DND-41 (cell line): ENCODE measurements around the gene SLC12A8.

Source experiments
- ATAC-seq: fragments of 200-7000 bp; cut with Tn5 transposase; 3 replicates; pipeline ENCODE4 v1.9.1; 2021; ENCODE audit warnings: low read depth; ENCODE audit not compliant: insufficient read depth
- DNase-seq: peaks from one replicate; pipeline ENCODE4 v3.0.0-alpha.2; 2020
- H2AFZ ChIP-seq: 2 replicates; pipeline ENCODE4 v1.6.0; 2012; ENCODE audit warnings: low read depth, low read length
- H3K27ac ChIP-seq: 2 replicates; pipeline ENCODE4 v1.5.1; 2012; ENCODE audit warnings: low read length, inconsistent platforms
- H3K27me3 ChIP-seq: fragments of 200-600 bp; sonication (generic); 2 replicates; pipeline ENCODE4 v1.6.0; 2012; ENCODE audit warnings: low read length, mild to moderate bottlenecking, inconsistent platforms; ENCODE audit not compliant: insufficient read depth, poor library complexity
- H3K36me3 ChIP-seq: 2 replicates; pipeline ENCODE4 v1.5.1; 2012; ENCODE audit warnings: low read length, inconsistent platforms; ENCODE audit not compliant: insufficient read depth
- H3K4me1 ChIP-seq: 2 replicates; pipeline ENCODE4 v1.5.1; 2012; ENCODE audit warnings: mild to moderate bottlenecking, low read length; ENCODE audit not compliant: insufficient read depth
- H3K4me2 ChIP-seq: 2 replicates; pipeline ENCODE4 v1.6.0; 2012; ENCODE audit warnings: mild to moderate bottlenecking, moderate library complexity, low read length, inconsistent platforms; ENCODE audit not compliant: insufficient read depth
- H3K4me3 ChIP-seq, 2 experiments: fragments of 200-600 bp in 1 of 2; shearing (Covaris generic) in 1 of 2; 2 replicates each; pipeline ENCODE4 v1.5.1; 2012 to 2016; ENCODE audit warnings: inconsistent platforms in 2 of 2, low read length in 2 of 2, mild to moderate bottlenecking in 2 of 2, low read depth in 1 of 2, moderate library complexity in 1 of 2
- H3K79me2 ChIP-seq: 2 replicates; pipeline ENCODE4 v1.6.0; 2012; ENCODE audit warnings: low read length, inconsistent platforms; ENCODE audit not compliant: insufficient read depth
- H3K9ac ChIP-seq: 2 replicates; pipeline ENCODE4 v1.6.0; 2012; ENCODE audit warnings: low read depth, mild to moderate bottlenecking, inconsistent platforms, low read length, moderate library complexity
- H3K9me3 ChIP-seq: 2 replicates; pipeline ENCODE4 v1.5.1; 2012; ENCODE audit warnings: low read length, moderate library complexity, mild to moderate bottlenecking, inconsistent platforms; ENCODE audit not compliant: insufficient read depth, severe bottlenecking
- H4K20me1 ChIP-seq: 2 replicates; pipeline ENCODE4 v1.6.0; 2012; ENCODE audit warnings: low read length; ENCODE audit not compliant: insufficient read depth
- CTCF ChIP-seq: IDR thresholded peaks from 2 replicates; pipeline ENCODE4 v1.5.1; 2012; ENCODE audit warnings: borderline replicate concordance, low read length, moderate library complexity, mild to moderate bottlenecking; ENCODE audit not compliant: poor library complexity, severe bottlenecking; ENCODE audit errors: extremely low read depth
- EZH2 ChIP-seq: IDR thresholded peaks from 3 replicates; pipeline ENCODE4 v1.6.1; 2012; ENCODE audit warnings: borderline replicate concordance, low read depth, mild to moderate bottlenecking, moderate library complexity, low read length, inconsistent platforms; ENCODE audit not compliant: severe bottlenecking

SLC12A8 gene

GRCh38 chr3:125079675-125080045 lies 132.9 kb downstream of the SLC12A8 start:
- TF ChIP-seq CTCF (no peak), EZH2 (no peak)
- Histone ChIP-seq H3K27me3 (peaks cover 10% of the 10 kb centered on the region), H3K9ac (no peak overlapping the region), H3K4me1 (no peaks in the 10 kb centered on the region), H4K20me1 (no peaks in the 10 kb centered on the region; the same call in 1 of the 2 replicates), H3K4me2 (no peak overlapping the region), H2AFZ (no peak overlapping the region), H3K4me3 (no peak overlapping the region), H3K36me3 (no peaks in the 10 kb centered on the region), H3K79me2 (no peaks in the 10 kb centered on the region), H3K9me3 (no peaks in the 10 kb centered on the region), H3K27ac (no peak overlapping the region)
- ATAC-seq (no peak), DNase-seq (no peak)

GRCh38 chr3:125078951-125079674 lies 133.4 kb downstream of the SLC12A8 start:
- TF ChIP-seq EZH2 (no peak), CTCF (no peak)
- H3K9me3 ChIP-seq: no peaks in the 10 kb centered on the region
- no peaks in the 10 kb centered on the region for H3K79me2 ChIP-seq
- H4K20me1 ChIP-seq: no peaks in the 10 kb centered on the region; the same call in 1 of the 2 replicates
- no peak overlapping the region for H3K27ac ChIP-seq
- ATAC-seq: no peak
- no peak overlapping the region for H3K4me2 ChIP-seq
- H3K9ac ChIP-seq: no peak overlapping the region
- H2AFZ ChIP-seq: no peak overlapping the region
- H3K4me3 ChIP-seq: no peak overlapping the region
- H3K36me3 ChIP-seq: no peaks in the 10 kb centered on the region
- peaks cover 5% of the 10 kb centered on the region for H3K27me3 ChIP-seq
- no peak for DNase-seq
- no peaks in the 10 kb centered on the region for H3K4me1 ChIP-seq

- no peaks in the 10 kb centered on the region for H3K4me1 ChIP-seq
- peaks cover 3% of the 10 kb centered on the region for H3K27me3 ChIP-seq
- no peak overlapping the region for H3K4me2 ChIP-seq
- DNase-seq (no peak), ATAC-seq (no peak)
- H3K9ac ChIP-seq: no peak overlapping the region
- TF ChIP-seq EZH2 (no peak), CTCF (no peak)
- no peaks in the 10 kb centered on the region; the same call in 1 of the 2 replicates for H4K20me1 ChIP-seq
- H3K36me3 ChIP-seq: no peaks in the 10 kb centered on the region
- no peak overlapping the region for H2AFZ ChIP-seq
- H3K4me3 ChIP-seq: no peak overlapping the region
- H3K27ac ChIP-seq: no peak overlapping the region
- no peaks in the 10 kb centered on the region for H3K79me2 ChIP-seq
- no peaks in the 10 kb centered on the region for H3K9me3 ChIP-seq
These were observed 134.7 kb downstream of the SLC12A8 start for GRCh38 chr3:125077864-125078263.
